Measurements from ENCODE around the gene IL20RA. TPM values are rescaled to one million over a fixed set of nuclear protein-coding genes. Genes with fewer than 3 reads are reported as not detected.

IL20RA gene, protein sequence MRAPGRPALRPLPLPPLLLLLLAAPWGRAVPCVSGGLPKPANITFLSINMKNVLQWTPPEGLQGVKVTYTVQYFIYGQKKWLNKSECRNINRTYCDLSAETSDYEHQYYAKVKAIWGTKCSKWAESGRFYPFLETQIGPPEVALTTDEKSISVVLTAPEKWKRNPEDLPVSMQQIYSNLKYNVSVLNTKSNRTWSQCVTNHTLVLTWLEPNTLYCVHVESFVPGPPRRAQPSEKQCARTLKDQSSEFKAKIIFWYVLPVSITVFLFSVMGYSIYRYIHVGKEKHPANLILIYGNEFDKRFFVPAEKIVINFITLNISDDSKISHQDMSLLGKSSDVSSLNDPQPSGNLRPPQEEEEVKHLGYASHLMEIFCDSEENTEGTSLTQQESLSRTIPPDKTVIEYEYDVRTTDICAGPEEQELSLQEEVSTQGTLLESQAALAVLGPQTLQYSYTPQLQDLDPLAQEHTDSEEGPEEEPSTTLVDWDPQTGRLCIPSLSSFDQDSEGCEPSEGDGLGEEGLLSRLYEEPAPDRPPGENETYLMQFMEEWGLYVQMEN
- 0.07 and 0.20 TPM in 2 replicates for total RNA-seq

DNA sequence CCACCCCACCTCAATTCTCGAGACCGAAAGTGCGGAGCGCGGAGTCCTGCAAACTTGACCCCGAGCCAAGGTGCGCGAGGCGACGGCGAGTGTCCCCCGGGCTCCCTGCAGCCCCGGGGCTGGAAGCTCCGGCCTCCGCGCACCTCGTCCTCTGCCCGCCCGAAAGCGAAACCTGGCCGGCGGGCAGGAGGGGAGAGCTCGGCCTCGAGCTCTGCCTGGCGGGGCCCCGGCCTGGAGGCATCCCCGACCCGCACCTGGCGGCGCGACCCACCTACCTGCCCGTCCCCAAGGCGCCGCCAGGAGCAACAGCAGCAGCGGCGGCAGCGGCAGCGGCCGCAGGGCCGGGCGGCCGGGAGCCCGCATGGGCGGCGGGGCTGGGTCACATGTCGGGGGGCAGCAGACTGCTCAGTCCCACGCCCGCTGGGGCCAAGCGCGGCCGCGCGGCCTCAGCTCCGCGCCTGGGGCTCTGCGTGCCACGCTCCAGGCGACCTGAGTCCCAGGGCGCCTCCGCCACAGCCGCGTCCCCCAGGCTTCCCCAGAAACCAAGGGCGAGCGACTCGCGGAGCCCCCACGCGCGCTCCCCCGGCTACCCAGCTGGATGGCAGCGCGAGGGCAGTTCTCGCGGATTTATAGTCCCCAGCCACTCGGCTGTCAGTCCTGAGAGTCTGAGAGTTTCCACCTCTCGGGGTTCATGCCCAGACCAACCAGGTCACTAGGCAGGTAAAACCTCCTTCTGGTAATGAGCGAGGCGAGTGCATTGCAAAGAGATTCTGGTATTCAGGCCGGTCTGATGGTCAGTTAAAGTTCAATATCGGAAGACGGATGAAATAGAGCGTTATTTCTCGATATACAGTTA lies at the start of gene IL20RA:
IL20RA (minus strand) TSS at position 600 of the 856 bp plus-strand sequence; CDS start at position 363, 237 bp downstream.

Other genes starting within 250 kb of the IL20RA start
- gene PEX7, start 222.4 kb downstream of the IL20RA start, total RNA-seq: 13.1 and 13.3 TPM in 2 replicates
- not detected in 2 replicates for gene SLC35D3, start 122.7 kb downstream of the IL20RA start, total RNA-seq
- not detected in 2 replicates for gene IL22RA2, start 128.7 kb upstream of the IL20RA start, total RNA-seq
- gene IFNGR1, start 174.4 kb upstream of the IL20RA start, total RNA-seq: 63.1 and 64.3 TPM in 2 replicates

All from smooth muscle cell of the pulmonary artery (primary cell).